ENCODE results near the gene CT45A10. TPM values are rescaled to one million over a fixed set of nuclear protein-coding genes. Genes with fewer than 3 reads are reported as not detected.
"Not testable (repeated sequence)": the region's sequence is repeated elsewhere in the genome, so short reads cannot be mapped to it uniquely, and the experiment has no call there.

CT45A10 gene
- total and polyA plus RNA-seq, 10 of the 15 experiments (the other 5 are each of a cell fraction or from before 2014, with no cell fraction given) = not detected

DNA sequence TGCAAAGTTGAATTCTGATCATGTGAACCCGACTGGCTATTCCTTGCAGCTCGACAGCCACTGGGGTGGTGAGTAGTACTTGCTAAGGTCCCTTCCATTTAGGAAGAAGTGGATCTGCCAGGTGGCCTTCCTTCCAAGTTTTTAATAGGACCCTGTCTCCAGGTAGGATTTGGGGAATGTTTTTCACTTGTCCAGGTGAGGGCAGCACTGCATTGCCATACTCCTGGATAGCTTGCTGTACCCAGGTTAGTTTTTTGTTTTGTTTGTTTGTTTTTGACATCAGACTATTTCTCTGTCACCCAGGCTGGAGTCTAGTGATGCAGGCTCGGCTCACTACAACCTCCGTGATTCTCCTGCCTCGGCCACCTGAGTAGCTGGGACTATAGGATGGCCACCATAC, 30.1 kb upstream of the CT45A10 start:
- BruUV-seq (replicated peaks) = no TSS peak
- no peak for FAIRE-seq
- peak in 2 of 3 experiments; percentile 15 to 20; a peak in 1 of 6 replicates for TF ChIP-seq CTCF (IDR thresholded peaks at IDR 0.05 in 2 of 3, conservative IDR thresholded peaks at IDR 0.05 in 1 of 3; ENCODE audit: control insufficient read depth in 2 of 3, extremely low read depth in 1 of 3, insufficient read depth in 1 of 3, low read depth in 3 of 3, low read length in 3 of 3)
- no peak for TF ChIP-seq NFIC (IDR thresholded peaks at IDR 0.05; ENCODE audit: low read depth, low read length)
- no peaks in the 10 kb centered on the region for H3K36me3 ChIP-seq (ENCODE audit: control insufficient read depth in 2 of 2, insufficient read depth in 2 of 2, low read length in 1 of 2)
- no peaks in the 10 kb centered on the region for H4K20me1 ChIP-seq (ENCODE audit: control insufficient read depth, insufficient read depth)
- RAD21 ChIA-PET (ENCODE audit: unreplicated experiment) = interaction anchor here (1.8 kb wide), 1 partner anchor 9 kb away, joined by 5 read pairs; no protein-coding TSS in a partner anchor
- no peak overlapping the region for H3K4me2 ChIP-seq (ENCODE audit: control insufficient read depth, insufficient read depth)
- no peak for DNase-seq (ENCODE audit: low read depth, low spot score)
- in situ Hi-C loops (cut with MboI) (no loop called here), intact Hi-C loops (cut with micrococcal nuclease; ENCODE audit: unreplicated experiment) (no loop called here)
- 62% methylated on average over 5 of the region's 5 CpGs for WGBS (ENCODE audit: insufficient coverage, insufficient replicate concordance, low lambda C conversion rate, missing lambda C conversion rate)
- H3K9ac ChIP-seq (ENCODE audit: control insufficient read depth, insufficient read depth, low read length) = no peak overlapping the region
- no peak overlapping the region for H3K27ac ChIP-seq (ENCODE audit: control insufficient read depth, insufficient read depth)
- H2AFZ ChIP-seq (ENCODE audit: control insufficient read depth, low read depth, low read length) = no peak overlapping the region
- CTCF ChIA-PET = interaction anchor here (1.0 to 1.6 kb wide), 2 partner anchors 9 to 47 kb away, joined by 3 to 6 read pairs; no protein-coding TSS in a partner anchor
- POLR2A ChIA-PET = no interaction called here
- no peaks in the 10 kb centered on the region for H3K4me1 ChIP-seq (ENCODE audit: control insufficient read depth, insufficient read depth, low read length)
- no peaks in the 10 kb centered on the region for H3K9me3 ChIP-seq (replicated peaks; ENCODE audit: control insufficient read depth, insufficient read depth, low read length)
- H3K27me3 ChIP-seq (replicated peaks in 1 of 2; ENCODE audit: control insufficient read depth in 2 of 2, insufficient read depth in 2 of 2, low read length in 1 of 2) = no peaks in the 10 kb centered on the region
- H3K4me3 ChIP-seq = no peak overlapping the region
- no peaks in the 10 kb centered on the region for H3K79me2 ChIP-seq (ENCODE audit: control insufficient read depth, insufficient read depth, low read length)
- ATAC-seq = no peak
- SMC1A ChIA-PET (ENCODE audit: uncharacterized antibody, unreplicated experiment) = interaction anchor here (1.5 kb wide), 1 partner anchor 9 kb away, joined by 3 read pairs; no protein-coding TSS in a partner anchor

- H2AFZ ChIP-seq (ENCODE audit: control insufficient read depth, low read depth, low read length); H3K4me3 ChIP-seq; H3K27ac ChIP-seq (ENCODE audit: control insufficient read depth, insufficient read depth); in situ Hi-C loops (cut with MboI); intact Hi-C loops (cut with micrococcal nuclease; ENCODE audit: unreplicated experiment); H3K36me3 ChIP-seq (ENCODE audit: control insufficient read depth in 2 of 2, insufficient read depth in 2 of 2, low read length in 1 of 2); ATAC-seq; H3K9ac ChIP-seq (ENCODE audit: control insufficient read depth, insufficient read depth, low read length); FAIRE-seq; BruUV-seq (replicated peaks); DNase-seq (ENCODE audit: low read depth, low spot score); H4K20me1 ChIP-seq (ENCODE audit: control insufficient read depth, insufficient read depth); H3K4me1 ChIP-seq (ENCODE audit: control insufficient read depth, insufficient read depth, low read length); H3K27me3 ChIP-seq (replicated peaks in 1 of 2; ENCODE audit: control insufficient read depth in 2 of 2, insufficient read depth in 2 of 2, low read length in 1 of 2); H3K4me2 ChIP-seq (ENCODE audit: control insufficient read depth, insufficient read depth); H3K9me3 ChIP-seq (replicated peaks; ENCODE audit: control insufficient read depth, insufficient read depth, low read length); H3K79me2 ChIP-seq (ENCODE audit: control insufficient read depth, insufficient read depth, low read length): not testable (repeated sequence)
- SMC1A ChIA-PET (ENCODE audit: uncharacterized antibody, unreplicated experiment) = interaction anchor here (1.4 kb wide), 2 partner anchors 10 to 12 kb away, joined by 4 to 5 read pairs; no protein-coding TSS in a partner anchor
- CTCF ChIA-PET = interaction anchor here (1.9 kb wide), 1 partner anchor 11 kb away, joined by 8 read pairs; no protein-coding TSS in a partner anchor
- TF ChIP-seq RAD51 (IDR thresholded peaks at IDR 0.05) = peak; percentile 47; the same call in 1 of the 2 replicates
- POLR2A ChIA-PET = interaction anchor here (1.7 kb wide), 1 partner anchor 12 kb away, joined by 3 read pairs; no protein-coding TSS in a partner anchor
- WGBS (ENCODE audit: insufficient coverage, insufficient replicate concordance, low lambda C conversion rate, missing lambda C conversion rate) = 0% methylated on average over 1 of the region's 1 CpG
- RAD21 ChIA-PET (ENCODE audit: unreplicated experiment) = interaction anchor here (0.8 kb wide), 1 partner anchor 11 kb away, joined by 5 read pairs; no protein-coding TSS in a partner anchor
These were observed 27.3 kb upstream of the CT45A10 start for GRCh38 chrX:135920516-135920915.
